ENCODE data around the gene MAP2. TPM values are rescaled to one million over a fixed set of nuclear protein-coding genes. Genes with fewer than 3 reads are reported as not detected.

The MAP2 gene
- total and polyA plus RNA-seq, 4 donors = 0.70 to 4.2 (median 1.9) TPM

GRCh38 chr2:209529579-209529978, 105.7 kb downstream of the MAP2 start:
- TF ChIP-seq SP1 (IDR thresholded peaks at IDR 0.05) (no peak), ATF3 (IDR thresholded peaks at IDR 0.05) (no peak), JUND (IDR thresholded peaks at IDR 0.05) (no peak), GABPA (IDR thresholded peaks at IDR 0.05 in 1 of 2, conservative IDR thresholded peaks at IDR 0.05 in 1 of 2) (no peak), MAX (IDR thresholded peaks at IDR 0.05) (no peak), RXRA (IDR thresholded peaks at IDR 0.05) (no peak), EGR1 (IDR thresholded peaks at IDR 0.05; ENCODE audit: low read depth in 2 of 2) (no peak), FOXA1 (IDR thresholded peaks at IDR 0.05) (no peak), YY1 (IDR thresholded peaks at IDR 0.05) (no peak), HNF4A (conservative IDR thresholded peaks at IDR 0.05) (no peak), FOXA2 (IDR thresholded peaks at IDR 0.05) (no peak)
- WGBS = 89% methylated on average over 3 of the region's 3 CpGs
- H3K4me1 ChIP-seq (ENCODE audit: control insufficient read depth in 4 of 4, insufficient read depth in 4 of 4, low read length in 3 of 4) = no peaks in the 10 kb centered on the region
- no peak overlapping the region for H3K4me3 ChIP-seq (ENCODE audit: low read depth in 1 of 3, low read length in 3 of 3)
- H3K9me3 ChIP-seq (ENCODE audit: control insufficient read depth in 4 of 4, low read length in 3 of 4) = no peaks in the 10 kb centered on the region
- no peaks in the 10 kb centered on the region for H3K36me3 ChIP-seq (ENCODE audit: control insufficient read depth in 4 of 4, insufficient read depth in 3 of 4, low read depth in 1 of 4, low read length in 3 of 4)
- H3K27ac ChIP-seq (ENCODE audit: low read depth in 1 of 2, low read length in 2 of 2) = no peak overlapping the region
- H3K9ac ChIP-seq (ENCODE audit: low read depth in 1 of 2, low read length in 2 of 2) = no peak overlapping the region
- no peak for DNase-seq (ENCODE audit: low spot score)
- peaks cover 0 to 2% (median 0%) of the 10 kb centered on the region in 4 donors for H3K27me3 ChIP-seq (ENCODE audit: control insufficient read depth in 4 of 4, insufficient read depth in 4 of 4, low read length in 3 of 4)

GRCh38 chr2:209532321-209532720, 108.5 kb downstream of the MAP2 start:
- H3K27me3 ChIP-seq (ENCODE audit: control insufficient read depth in 4 of 4, insufficient read depth in 4 of 4, low read length in 3 of 4) = peaks cover 0 to 2% (median 0%) of the 10 kb centered on the region in 4 donors
- H3K4me3 ChIP-seq (ENCODE audit: low read depth in 1 of 3, low read length in 3 of 3) = no peak overlapping the region
- H3K27ac ChIP-seq (ENCODE audit: low read depth in 1 of 2, low read length in 2 of 2) = no peak overlapping the region
- WGBS = 87% methylated on average over 2 of the region's 2 CpGs
- no peaks in the 10 kb centered on the region for H3K9me3 ChIP-seq (ENCODE audit: control insufficient read depth in 4 of 4, low read length in 3 of 4)
- no peak for DNase-seq (ENCODE audit: low spot score)
- H3K36me3 ChIP-seq (ENCODE audit: control insufficient read depth in 4 of 4, insufficient read depth in 3 of 4, low read depth in 1 of 4, low read length in 3 of 4) = no peaks in the 10 kb centered on the region
- H3K4me1 ChIP-seq (ENCODE audit: control insufficient read depth in 4 of 4, insufficient read depth in 4 of 4, low read length in 3 of 4) = no peaks in the 10 kb centered on the region
- no peak overlapping the region for H3K9ac ChIP-seq (ENCODE audit: low read depth in 1 of 2, low read length in 2 of 2)
- TF ChIP-seq HNF4A (conservative IDR thresholded peaks at IDR 0.05) (no peak), MAX (IDR thresholded peaks at IDR 0.05) (no peak), ZBTB33 (IDR thresholded peaks at IDR 0.05) (no peak), ATF3 (IDR thresholded peaks at IDR 0.05) (no peak), TAF1 (conservative IDR thresholded peaks at IDR 0.05) (no peak), YY1 (IDR thresholded peaks at IDR 0.05) (no peak), SP1 (IDR thresholded peaks at IDR 0.05) (no peak), NR2F2 (IDR thresholded peaks at IDR 0.05) (no peak), FOXA2 (IDR thresholded peaks at IDR 0.05) (no peak), GABPA (IDR thresholded peaks at IDR 0.05 in 1 of 2, conservative IDR thresholded peaks at IDR 0.05 in 1 of 2) (no peak), HNF4G (IDR thresholded peaks at IDR 0.05) (no peak), EGR1 (IDR thresholded peaks at IDR 0.05; ENCODE audit: low read depth in 2 of 2) (no peak), JUND (IDR thresholded peaks at IDR 0.05) (no peak), CTCF (IDR thresholded peaks at IDR 0.05; ENCODE audit: low read depth, low read length, missing input control) (no peak), REST (IDR thresholded peaks at IDR 0.05) (no peak), RXRA (IDR thresholded peaks at IDR 0.05) (no peak), RAD21 (IDR thresholded peaks at IDR 0.05) (no peak), FOXA1 (IDR thresholded peaks at IDR 0.05) (no peak)

All from liver (tissue), 9 donors.